HepG2 (cell line): ENCODE measurements around the gene ZFAND2A. TPM values are rescaled to one million over a fixed set of nuclear protein-coding genes. Genes with fewer than 3 reads are reported as not detected.

ENCODE experiments used
- ADNP ChIP-seq: sonication (generic); formaldehyde crosslinking; IDR thresholded peaks from 2 replicates; pipeline ENCODE4 v1.4.0; 2020; ENCODE audit warnings: missing genetic modification reagents
- CC2D1A ChIP-seq: sonication (generic); formaldehyde crosslinking; IDR thresholded peaks from 2 replicates; pipeline ENCODE4 v1.8.1; 2023; ENCODE audit warnings: mild to moderate bottlenecking, missing genetic modification reagents
- CSRNP2 ChIP-seq: sonication (generic); formaldehyde crosslinking; conservative IDR thresholded peaks from 2 replicates; pipeline ENCODE4 v1.8.0; 2022; ENCODE audit warnings: low read depth, missing genetic modification reagents
- DPF2 ChIP-seq: sonication (generic); formaldehyde crosslinking; IDR thresholded peaks from 2 replicates; pipeline ENCODE4 v1.4.0; 2020; ENCODE audit warnings: mild to moderate bottlenecking, low read depth, missing genetic modification reagents, borderline replicate concordance
- ELF1 ChIP-seq: sonication (generic); formaldehyde crosslinking; IDR thresholded peaks from 2 replicates; pipeline ENCODE4 v1.4.0; 2020; ENCODE audit warnings: missing genetic modification reagents
- HCFC1 ChIP-seq: fragments of 150-350 bp; IDR thresholded peaks from 2 replicates; pipeline ENCODE4 v1.6.1; 2014; ENCODE audit warnings: low read depth, low read length
- KAT7 ChIP-seq: IDR thresholded peaks from 2 replicates; pipeline ENCODE4 v1.6.1; 2018; ENCODE audit warnings: borderline replicate concordance, missing compliant biosample characterization
- MED8 ChIP-seq: sonication (generic); formaldehyde crosslinking; IDR thresholded peaks from 2 replicates; pipeline ENCODE4 v1.8.1; 2023; ENCODE audit warnings: mild to moderate bottlenecking, missing genetic modification reagents; ENCODE audit not compliant: insufficient replicate concordance
- MIER2 ChIP-seq: IDR thresholded peaks from 2 replicates; pipeline ENCODE4 v1.6.1; 2016; ENCODE audit warnings: missing biosample characterization, missing genetic modification reagents
- POLR2A ChIP-seq, 2 experiments: IDR thresholded peaks; 2 replicates each; pipeline ENCODE4 v1.6.1; 2011; ENCODE audit warnings: low read depth in 2 of 2, low read length in 2 of 2, mild to moderate bottlenecking in 1 of 2, moderate library complexity in 1 of 2; ENCODE audit not compliant: insufficient read depth in 1 of 2
- RAD51 ChIP-seq: fragments of 450-650 bp; IDR thresholded peaks from 2 replicates; pipeline ENCODE4 v1.6.1; 2016; ENCODE audit warnings: borderline replicate concordance
- REXO4 ChIP-seq: sonication (generic); formaldehyde crosslinking; IDR thresholded peaks from 2 replicates; pipeline ENCODE4 v1.8.0; 2022; ENCODE audit warnings: missing genetic modification reagents, mild to moderate bottlenecking, borderline replicate concordance
- SOX13 ChIP-seq, 3 experiments: fragments of 450-650 bp in 1 of 3; sonication (generic) in 1 of 3; formaldehyde crosslinking in 1 of 3; IDR thresholded peaks in 2 of 3; conservative IDR thresholded peaks in 1 of 3; 2 replicates each; pipeline versions ENCODE4 v1.5.0 to v1.6.1; 2016 to 2020; ENCODE audit warnings: antibody characterized with exemption in 1 of 3, mild to moderate bottlenecking in 1 of 3, missing compliant biosample characterization in 1 of 3, missing genetic modification reagents in 1 of 3, moderate library complexity in 1 of 3
- SP140L ChIP-seq: sonication (generic); formaldehyde crosslinking; IDR thresholded peaks from 2 replicates; pipeline ENCODE4 v1.4.0; 2020; ENCODE audit warnings: missing genetic modification reagents, borderline replicate concordance
- ZBED4 ChIP-seq: sonication (generic); formaldehyde crosslinking; IDR thresholded peaks from 2 replicates; pipeline ENCODE4 v1.4.0; 2020; ENCODE audit warnings: missing genetic modification reagents, borderline replicate concordance
- ZNF564 ChIP-seq: sonication (generic); formaldehyde crosslinking; IDR thresholded peaks from 2 replicates; pipeline ENCODE4 v1.8.1; 2023; ENCODE audit warnings: mild to moderate bottlenecking, missing genetic modification reagents
- ZNF644 ChIP-seq: IDR thresholded peaks from 2 replicates; pipeline ENCODE4 v1.6.1; 2016; ENCODE audit warnings: low read depth
- polyA plus RNA-seq, 8 experiments: library from polyadenylated mRNA; depleted of rRNA in 3 of 8; stranded (reverse) in 7 of 8; unstranded in 1 of 8; fragments of >200 nt; fragmentation: Illumina TruSeq in 4 of 8; extraction: Trizol in 4 of 8; gene quantifications; 2 replicates each; pipeline versions ENCODE4 v1.2.1 to v1.2.3, GENCODE V29; 2011 to 2016; ENCODE audit warnings: low read depth in 4 of 8, missing spikeins in 1 of 8, mixed read lengths in 1 of 8; ENCODE audit not compliant: insufficient read depth in 1 of 8
- total RNA-seq, 5 experiments: library from RNA; depleted of rRNA; stranded (reverse); fragments of >200 nt; fragmentation: Illumina TruSeq; extraction: Trizol; gene quantifications; 2 replicates each; pipeline ENCODE4 v1.2.3, GENCODE V29; 2016; ENCODE audit warnings: low read depth in 1 of 5
- TF ChIP-seq, protein P1 (sequence below): conservative IDR thresholded peaks from 2 replicates; pipeline ENCODE4 v1.6.1; 2018; ENCODE audit warnings: missing genetic modification reagents
- TF ChIP-seq, protein P2 (sequence below): sonication (generic); formaldehyde crosslinking; IDR thresholded peaks from 2 replicates; pipeline ENCODE4 v1.8.1; 2022; ENCODE audit warnings: low read depth, mild to moderate bottlenecking, missing genetic modification reagents

Gene ZFAND2A
- total and polyA plus RNA-seq, 2 of the 13 experiments (the other 11 are each of a cell fraction or from before 2014, with no cell fraction given), result 140 to 153 TPM

DNA sequence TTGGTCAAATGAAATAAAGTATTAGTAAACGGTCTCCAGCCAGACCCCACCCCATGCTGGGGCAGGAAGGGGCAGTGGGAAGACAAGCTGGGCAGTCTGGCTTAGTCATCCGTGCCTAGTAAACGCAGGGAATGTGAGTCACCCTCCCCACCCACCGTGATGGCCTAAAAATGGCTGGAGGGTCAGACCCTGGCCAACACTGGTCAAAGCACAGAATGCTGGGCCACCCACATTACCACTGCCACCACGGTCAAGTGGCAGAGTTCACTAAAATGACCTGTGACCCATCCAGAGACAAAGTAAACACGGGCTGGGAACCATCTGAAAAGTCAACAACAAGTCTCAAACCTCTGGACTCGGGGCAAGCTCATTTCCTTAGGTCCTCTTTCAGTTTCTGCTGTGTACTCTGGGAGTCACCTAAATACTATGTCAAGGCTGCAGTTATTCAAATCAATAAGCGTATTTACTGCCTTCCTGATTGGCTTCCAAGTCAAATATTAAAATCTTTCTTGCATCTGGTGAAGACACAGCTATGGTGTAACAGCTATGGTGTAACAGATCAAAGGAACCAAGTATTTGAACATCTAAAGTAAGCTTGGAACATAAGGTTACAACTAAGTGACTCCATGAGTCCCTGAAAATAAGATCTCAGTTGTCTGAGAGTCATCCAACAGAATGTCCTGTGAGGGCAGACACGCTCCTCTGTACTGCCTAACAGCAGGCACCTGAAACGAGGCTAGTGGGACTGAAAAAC, 3.0 kb downstream of the ZFAND2A start (continued):
- TF ChIP-seq, protein P1, sequence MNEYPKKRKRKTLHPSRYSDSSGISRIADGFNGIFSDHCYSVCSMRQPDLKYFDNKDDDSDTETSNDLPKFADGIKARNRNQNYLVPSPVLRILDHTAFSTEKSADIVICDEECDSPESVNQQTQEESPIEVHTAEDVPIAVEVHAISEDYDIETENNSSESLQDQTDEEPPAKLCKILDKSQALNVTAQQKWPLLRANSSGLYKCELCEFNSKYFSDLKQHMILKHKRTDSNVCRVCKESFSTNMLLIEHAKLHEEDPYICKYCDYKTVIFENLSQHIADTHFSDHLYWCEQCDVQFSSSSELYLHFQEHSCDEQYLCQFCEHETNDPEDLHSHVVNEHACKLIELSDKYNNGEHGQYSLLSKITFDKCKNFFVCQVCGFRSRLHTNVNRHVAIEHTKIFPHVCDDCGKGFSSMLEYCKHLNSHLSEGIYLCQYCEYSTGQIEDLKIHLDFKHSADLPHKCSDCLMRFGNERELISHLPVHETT, result peak; percentile 84; the same call in 1 of the 2 replicates
- no peak for TF ChIP-seq CSRNP2 (CRISPR knock-in tag)
- peak; percentile 66; the same call in 1 of the 2 replicates for TF ChIP-seq SOX13 (IDR thresholded peaks at IDR 0.05)
- peak in 1 of 2 experiments; percentile 86; a peak in 2 of 4 replicates for TF ChIP-seq SOX13 (CRISPR knock-in tag; conservative IDR thresholded peaks at IDR 0.05 in 1 of 2, IDR thresholded peaks at IDR 0.05 in 1 of 2)
- no peak for TF ChIP-seq RAD51
- 0 out of 2 replicates have a peak, but pooled peaks have one; percentile 49 for TF ChIP-seq KAT7 (CRISPR knock-in tag)
- TF ChIP-seq ADNP, result no peak
- TF ChIP-seq HCFC1, result no peak; the same call in 1 of the 2 replicates
- TF ChIP-seq MIER2 (CRISPR knock-in tag), result peak; percentile 73
- TF ChIP-seq MED8 (CRISPR knock-in tag), result peak; percentile 96
- TF ChIP-seq CC2D1A (CRISPR knock-in tag), result no peak
- TF ChIP-seq POLR2A (IDR thresholded peaks at IDR 0.05; ENCODE audit: insufficient read depth in 1 of 2, low read depth in 2 of 2, low read length in 2 of 2), result peak; percentile 85 to 99
- TF ChIP-seq REXO4 (CRISPR knock-in tag), result peak; percentile 33; the same call in 1 of the 2 replicates
- TF ChIP-seq, protein P2, sequence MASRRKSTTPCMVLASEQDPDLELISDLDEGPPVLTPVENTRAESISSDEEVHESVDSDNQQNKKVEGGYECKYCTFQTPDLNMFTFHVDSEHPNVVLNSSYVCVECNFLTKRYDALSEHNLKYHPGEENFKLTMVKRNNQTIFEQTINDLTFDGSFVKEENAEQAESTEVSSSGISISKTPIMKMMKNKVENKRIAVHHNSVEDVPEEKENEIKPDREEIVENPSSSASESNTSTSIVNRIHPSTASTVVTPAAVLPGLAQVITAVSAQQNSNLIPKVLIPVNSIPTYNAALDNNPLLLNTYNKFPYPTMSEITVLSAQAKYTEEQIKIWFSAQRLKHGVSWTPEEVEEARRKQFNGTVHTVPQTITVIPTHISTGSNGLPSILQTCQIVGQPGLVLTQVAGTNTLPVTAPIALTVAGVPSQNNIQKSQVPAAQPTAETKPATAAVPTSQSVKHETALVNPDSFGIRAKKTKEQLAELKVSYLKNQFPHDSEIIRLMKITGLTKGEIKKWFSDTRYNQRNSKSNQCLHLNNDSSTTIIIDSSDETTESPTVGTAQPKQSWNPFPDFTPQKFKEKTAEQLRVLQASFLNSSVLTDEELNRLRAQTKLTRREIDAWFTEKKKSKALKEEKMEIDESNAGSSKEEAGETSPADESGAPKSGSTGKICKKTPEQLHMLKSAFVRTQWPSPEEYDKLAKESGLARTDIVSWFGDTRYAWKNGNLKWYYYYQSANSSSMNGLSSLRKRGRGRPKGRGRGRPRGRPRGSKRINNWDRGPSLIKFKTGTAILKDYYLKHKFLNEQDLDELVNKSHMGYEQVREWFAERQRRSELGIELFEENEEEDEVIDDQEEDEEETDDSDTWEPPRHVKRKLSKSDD (CRISPR knock-in tag), result peak; percentile 92
- TF ChIP-seq ZNF564 (CRISPR knock-in tag), result no peak; the same call in 1 of the 2 replicates
- peak; percentile 87; the same call in 1 of the 2 replicates for TF ChIP-seq ZBED4 (CRISPR knock-in tag)
- TF ChIP-seq SP140L (CRISPR knock-in tag), result peak; percentile 90; the same call in 1 of the 2 replicates
- TF ChIP-seq ZNF644, result peak; percentile 82
- TF ChIP-seq DPF2, result peak; percentile 91; the same call in 1 of the 2 replicates
- peak; percentile 43 for TF ChIP-seq ELF1 (CRISPR knock-in tag)
